HG03520 (cell line): ENCODE measurements around the gene SEMA7A.

Experiments used
- ATAC-seq: cut with Tn5 transposase; IDR thresholded peaks from one replicate; pipeline ENCODE4 v1.9.1; 2021; ENCODE audit warnings: mild to moderate bottlenecking, moderate library complexity; ENCODE audit not compliant: unreplicated experiment

Gene SEMA7A

DNA sequence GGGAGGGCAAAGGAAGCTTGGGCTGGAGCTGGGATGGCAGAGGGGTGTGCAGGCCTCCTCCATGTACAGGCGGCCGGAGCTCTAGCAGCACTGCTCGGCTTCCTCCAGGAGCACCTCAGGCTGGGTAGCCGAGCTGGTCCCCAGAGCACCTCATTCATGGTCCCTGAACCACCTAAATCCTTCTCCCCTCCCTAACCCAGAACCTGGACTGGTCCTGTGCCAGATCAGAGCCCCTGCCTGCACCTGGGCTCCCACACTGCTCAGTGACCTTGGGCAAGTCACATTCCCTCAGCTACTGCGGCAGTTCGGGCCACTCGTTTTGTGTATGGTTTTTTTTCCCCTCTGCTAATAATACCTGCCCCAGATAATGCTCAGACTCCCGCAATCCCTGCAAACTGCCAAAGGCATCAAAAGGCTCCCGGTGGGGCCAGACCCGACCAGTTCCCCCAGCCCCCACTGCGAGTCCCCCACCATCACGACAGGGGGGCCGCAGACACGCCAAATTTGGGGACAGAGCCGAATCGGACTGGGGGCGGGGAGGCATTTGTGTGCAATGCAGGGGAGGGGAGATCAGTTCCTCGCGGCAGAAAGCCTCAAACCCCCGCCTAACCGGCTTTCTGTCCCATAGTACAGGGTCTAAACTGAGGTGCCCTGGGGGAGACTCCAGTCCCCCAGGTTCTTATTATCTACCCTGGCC is 1.3 kb downstream of the SEMA7A start:
- no peak for ATAC-seq

GRCh38 chr15:74431645-74432044 is 2.1 kb downstream of the SEMA7A start:
- ATAC-seq = no peak

DNA sequence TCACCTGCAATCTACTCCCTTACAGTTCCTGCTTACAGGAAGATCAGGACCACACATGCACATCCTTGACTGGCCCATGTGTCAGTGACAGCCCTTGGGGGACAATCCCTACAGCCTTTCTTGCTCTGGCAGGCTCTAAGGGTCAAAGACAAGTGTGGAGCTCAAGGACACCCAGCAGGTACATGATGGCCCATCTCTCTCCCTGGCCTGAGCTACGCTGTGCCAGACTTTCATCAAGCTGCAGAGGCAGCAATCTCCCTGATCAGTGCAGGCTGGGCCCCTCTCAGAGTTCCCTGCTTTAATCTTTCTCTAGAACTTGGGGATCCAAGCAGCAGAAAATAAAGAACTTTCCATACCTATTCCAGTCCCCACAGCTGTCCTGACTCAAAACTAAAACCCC is 2.6 kb downstream of the SEMA7A start:
- ATAC-seq = no peak

DNA sequence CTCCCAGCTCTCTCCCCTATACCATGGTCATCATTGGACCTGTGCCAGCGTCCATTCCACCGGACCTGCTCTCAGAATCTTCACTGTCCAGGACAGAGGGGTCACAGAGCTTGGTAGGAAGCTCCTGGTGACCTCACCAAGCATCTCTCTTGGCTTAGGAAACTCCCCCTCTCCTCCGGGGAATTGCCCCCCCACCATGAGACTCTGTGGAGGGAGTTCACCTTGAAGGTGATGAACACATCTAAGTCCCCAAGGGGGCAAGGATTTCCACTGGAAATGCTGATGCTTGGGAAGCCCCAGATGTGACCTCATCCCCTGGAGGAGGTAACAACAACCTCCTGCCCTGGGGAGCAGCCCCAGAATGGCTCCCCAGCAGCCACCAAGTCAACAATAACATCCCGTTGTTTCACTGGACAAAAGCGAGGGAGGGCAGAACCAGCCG is 3.2 kb downstream of the SEMA7A start:
- ATAC-seq = no peak

DNA sequence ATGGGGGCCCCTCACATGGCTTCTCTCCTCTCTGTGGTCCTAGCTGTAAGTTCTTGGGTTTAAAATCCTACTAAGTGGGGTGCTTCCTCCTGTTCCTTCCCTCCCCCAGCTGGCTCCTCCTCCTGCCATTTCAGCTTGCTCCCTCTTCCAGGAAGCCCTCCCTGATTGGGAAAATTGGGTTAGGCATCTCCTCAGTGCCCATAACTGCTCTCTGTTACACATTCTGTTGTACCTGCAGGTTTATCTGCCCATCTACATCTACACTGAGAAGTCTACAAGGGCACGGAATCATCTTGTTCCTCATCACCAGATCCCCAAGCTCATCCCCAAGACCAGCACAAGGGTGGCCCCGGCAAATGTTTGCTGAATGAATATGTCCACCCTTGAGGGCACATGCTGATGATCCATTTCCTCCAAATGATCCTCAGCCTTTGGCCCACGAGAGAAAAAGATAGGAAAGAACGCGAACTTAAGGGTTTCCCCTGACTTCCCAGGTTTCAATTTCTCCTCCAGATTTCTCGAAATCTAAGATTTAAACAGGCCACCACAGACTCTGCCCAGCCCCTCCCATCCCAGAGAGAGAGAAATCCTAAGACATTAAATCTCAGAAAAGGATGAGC is 3.9 kb downstream of the SEMA7A start:
- ATAC-seq = no peak

DNA sequence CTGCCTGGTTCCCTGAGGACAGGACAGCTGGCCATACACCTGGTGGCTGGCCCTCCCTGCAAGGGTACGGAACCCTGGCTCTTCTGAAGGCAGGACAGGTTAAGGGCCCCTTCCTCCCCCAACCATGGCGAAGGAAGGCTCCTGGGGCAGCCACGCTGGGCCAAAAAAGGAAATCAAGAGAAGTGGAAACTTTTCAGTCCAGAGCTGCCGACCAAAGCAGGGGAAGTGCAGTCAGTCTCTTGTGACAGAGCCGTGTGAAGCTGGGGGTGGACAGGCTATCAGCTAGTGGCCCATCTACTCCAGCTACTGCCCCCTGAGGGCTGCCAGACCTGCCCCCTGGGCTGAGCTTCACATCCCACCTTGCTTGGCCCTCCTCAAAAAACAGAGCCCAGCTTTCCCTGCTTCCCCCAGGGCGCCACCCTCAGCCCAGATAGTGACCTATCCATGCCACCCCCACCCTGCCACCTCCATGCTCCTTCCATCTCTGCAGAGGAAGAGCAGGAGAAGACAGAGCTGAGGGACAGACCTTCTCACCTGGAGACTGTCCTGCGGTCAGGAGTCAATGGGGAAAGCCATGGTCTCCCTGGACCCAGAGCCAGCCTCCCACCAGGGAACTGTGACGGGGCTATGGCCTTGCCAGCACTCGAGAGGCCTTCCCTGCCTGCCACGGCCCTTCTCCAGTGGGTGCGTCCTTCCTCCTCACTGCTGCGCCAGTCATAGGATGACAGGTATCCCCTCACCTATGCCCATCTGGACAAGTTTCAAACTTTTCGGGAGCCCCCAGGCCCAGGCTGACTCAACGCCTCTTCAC is 4.6 kb downstream of the SEMA7A start:
- ATAC-seq = no peak

- no peak for ATAC-seq
Measured at GRCh38 chr15:74428442-74428787, 5.3 kb downstream of the SEMA7A start.

DNA sequence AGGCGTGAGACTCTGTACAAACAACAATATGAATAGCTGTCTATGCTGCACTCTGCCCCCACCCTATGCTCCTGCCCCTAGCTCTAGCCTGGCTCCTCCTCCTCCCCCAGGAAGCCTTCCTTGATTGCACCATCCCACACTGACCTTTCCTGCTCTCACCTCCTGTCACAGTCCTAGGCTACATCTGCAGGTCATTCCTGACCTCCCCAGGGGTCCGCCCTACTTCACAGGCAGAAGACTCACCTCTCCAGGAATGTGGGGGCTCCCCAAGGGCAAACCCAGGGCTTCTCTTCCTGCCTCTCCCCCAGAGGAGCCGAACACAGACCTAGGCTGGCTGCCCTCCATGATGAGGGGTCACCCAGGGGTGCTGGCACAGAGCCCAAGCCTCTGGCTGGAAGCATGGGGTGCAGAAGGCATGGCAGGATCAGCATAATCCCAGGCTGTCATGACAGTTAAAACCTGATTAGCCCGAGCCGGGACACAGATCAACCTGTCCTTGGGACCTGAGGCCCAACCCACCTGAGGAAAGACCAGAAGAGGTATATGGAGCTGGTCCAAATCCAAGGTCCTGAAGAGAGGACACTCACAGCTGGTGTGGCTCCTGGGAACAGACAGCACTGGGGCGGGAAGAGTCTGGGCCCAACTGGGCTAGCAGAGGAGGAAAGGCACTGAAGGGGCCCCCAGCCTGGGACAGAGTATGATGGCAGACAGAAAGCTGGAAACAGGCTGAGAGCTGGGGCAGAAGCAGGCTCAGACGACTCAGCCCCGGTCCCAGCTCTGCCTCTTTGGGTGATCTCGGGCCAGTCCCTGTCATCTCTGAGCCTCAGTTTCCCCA is 5.9 kb downstream of the SEMA7A start:
- no peak for ATAC-seq

- no peak for ATAC-seq
Measured at GRCh38 chr15:74426404-74427281, 7.1 kb downstream of the SEMA7A start.

- no peak for ATAC-seq
Measured at GRCh38 chr15:74425630-74426029, 8.1 kb downstream of the SEMA7A start.

DNA sequence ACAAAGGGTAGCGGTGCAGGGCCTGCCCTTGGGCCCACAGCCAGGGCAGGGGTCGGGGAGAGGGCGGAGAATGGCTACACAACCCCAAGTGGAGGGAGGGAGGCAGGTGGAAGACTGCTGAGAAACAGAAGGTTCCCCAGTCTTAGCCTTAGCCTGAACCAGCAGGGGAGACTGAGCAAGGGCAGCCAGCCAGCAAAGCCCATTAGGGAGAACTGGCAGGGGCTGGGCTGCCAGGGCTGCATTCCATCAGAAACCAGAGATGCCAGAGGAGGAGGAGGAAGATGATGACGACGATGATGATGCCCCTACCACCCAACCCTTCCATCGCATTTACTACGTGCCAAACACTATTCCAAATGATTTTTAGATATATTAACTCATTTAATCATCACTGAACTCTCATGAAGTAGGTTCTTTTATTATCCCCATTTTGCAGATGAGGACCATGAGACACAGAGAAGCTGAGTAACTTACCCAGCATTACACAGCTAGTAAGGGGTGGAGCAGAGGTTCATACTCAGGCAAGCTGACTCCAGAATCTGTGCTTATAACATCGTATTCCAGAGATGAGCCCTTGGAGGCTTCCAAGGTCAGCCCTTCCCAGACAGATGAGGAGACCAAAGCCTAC is 8.7 kb downstream of the SEMA7A start:
- no peak for ATAC-seq

DNA sequence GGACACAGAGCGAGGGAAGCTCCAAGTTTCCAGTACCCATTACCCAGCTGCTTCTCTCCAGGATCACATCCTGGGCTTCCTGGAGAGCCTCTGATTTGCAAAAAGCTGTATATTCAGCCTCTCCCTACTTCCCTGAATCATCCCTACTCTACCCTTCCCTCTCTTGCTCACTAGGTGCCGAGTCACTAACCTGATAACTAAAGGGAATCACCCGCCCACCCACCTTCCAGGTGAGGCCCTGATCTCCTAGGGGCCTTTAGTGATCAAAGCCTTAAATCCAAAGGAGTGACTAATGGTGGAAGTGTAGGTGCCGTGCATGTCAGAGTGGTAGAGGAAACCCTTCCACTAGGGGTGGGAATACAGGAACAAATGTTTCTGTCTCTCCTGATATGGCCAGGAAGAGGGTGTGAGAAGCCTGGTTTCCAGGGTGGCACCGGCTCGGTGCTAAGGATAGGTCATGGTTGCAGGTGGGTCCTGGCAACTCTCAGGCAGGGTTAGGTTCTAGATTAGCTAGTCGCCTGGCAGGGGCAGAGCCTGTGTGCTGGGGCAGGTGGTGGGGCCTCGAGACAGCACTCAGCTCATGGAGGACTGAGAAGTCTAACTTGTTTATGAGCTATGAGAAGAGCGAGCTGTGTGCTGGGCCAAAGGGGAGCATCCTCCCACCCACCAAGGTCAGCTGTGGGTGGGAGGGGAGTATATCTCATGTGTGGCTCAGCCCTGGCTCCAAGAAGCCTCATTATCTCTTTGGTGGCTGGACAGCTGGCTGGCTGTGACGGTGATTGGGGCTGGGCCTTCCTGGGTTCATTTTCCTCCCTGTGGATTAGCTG is 10.1 kb downstream of the SEMA7A start:
- no peak for ATAC-seq

GRCh38 chr15:74422652-74423430 is 10.9 kb downstream of the SEMA7A start:
- no peak for ATAC-seq

DNA sequence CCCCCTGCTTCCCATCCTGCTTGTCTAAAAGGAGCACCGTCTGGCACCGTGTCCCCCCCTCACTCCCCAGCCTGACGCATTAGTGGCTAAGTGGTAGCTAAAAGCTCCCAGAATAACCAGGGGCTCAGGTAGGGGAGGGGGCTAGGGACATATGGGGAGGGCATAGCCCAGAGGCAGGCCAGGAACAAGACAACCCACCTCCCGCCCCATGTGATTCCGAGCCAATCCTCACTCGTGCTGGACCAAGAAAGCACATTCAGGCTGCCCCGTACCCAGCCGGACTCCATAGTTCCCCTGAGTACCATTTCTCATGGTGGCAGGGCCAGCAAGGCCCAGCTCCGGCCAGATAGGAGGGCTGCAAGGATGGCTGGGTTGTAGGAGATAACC is 11.5 kb downstream of the SEMA7A start:
- ATAC-seq = no peak

DNA sequence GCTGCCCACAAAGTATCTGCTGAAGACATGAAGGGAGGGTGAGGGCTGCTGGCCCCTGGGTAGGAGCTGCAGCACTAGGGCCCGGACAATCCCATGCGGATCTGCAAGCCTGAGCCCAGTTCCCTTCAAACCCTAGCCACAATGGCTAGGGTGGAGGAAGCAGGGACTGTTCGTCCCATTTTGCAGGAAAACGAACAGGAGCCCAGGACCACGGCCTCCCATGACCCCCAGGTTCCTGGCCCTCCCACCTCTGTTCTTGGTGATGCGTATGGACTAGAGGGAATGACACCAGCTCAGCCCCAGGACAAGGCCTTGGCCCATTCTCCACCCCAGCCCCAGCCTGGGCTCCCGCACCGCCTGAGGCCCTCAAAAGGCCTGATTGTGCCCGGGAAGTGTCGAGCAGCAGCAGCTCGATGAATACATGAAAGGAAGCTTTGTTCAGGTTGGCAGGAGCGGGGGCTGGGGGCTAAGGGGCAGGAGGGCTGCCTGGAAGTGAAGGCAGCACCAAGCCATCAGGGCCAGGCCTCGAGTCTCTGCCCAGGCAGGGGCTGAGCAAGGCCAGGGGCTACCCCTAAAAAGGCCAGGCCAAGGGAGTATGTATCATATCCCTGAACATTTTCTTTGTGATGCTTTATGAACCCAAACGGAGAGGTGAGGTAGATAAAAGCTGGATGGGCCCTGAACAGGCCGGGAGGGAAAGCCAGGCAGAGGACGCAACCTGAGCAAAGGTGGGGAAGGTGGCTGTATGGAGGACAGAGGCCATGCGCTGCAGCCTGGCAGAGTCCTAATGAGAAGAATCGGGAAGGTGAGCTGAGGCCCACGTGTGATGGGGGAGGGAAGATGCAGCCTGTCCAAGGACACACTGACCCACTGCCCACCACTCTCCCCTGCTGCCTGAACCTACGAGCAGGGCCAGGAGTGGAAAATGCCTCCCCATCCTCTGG is 12.2 kb downstream of the SEMA7A start:
- ATAC-seq = no peak

DNA sequence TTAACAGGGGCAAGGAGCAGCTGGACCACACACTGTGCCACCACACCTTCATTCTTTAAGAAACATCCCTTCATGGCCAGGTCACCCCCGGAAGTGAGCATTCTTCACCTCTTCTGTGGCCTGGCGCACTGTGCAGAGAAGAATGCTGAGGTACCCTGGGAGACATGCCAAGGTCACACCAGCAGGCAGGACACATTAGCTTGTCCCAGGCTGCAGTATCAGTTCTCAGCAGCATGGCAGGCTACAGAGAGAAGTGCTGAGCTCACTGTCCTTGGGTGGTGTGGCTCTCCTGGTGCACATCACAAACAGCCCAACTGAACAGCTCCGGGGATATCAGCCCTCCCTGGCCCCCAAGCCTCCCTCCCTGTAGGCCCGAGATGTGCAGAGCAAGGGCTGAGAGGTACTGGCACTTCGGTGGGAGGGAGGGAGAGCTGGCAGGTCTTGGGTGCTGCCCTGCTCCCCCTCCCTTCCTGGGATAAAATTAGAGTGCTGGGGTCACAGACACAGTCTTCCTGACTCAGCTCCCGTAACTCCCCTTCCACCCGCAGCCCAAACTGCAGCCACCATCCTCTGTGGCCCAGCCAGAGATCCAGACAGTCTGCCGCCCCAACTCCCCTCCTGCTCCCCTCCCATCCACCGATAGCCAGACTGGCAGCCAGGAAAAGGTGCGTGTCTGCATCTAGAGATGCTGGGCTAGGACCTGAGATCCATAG is 13.4 kb downstream of the SEMA7A start:
- ATAC-seq = no peak
